K562 (cell line): ENCODE data around the gene TMEM121. TPM values are rescaled to one million over a fixed set of nuclear protein-coding genes. Genes with fewer than 3 reads are reported as not detected.
"Not testable (repeated sequence)": the region's sequence is repeated elsewhere in the genome, so short reads cannot be mapped to it uniquely, and the experiment has no call there.

Experiments used
- ATAC-seq: fragments of 200-7000 bp; cut with Tn5 transposase; 3 replicates; pipeline ENCODE4 v1.9.1; 2020; ENCODE audit warnings: moderate library complexity
- BruUV-seq: library from RNA; stranded (reverse); fragments of 400-500 nt; replicated peaks from 2 replicates; lab custom pipeline; 2021; lab: Mats Ljungman, UMichigan
- CTCF ChIA-PET: fragments of 300-600 bp; formaldehyde crosslinking; extraction: SDS; loops from one replicate; lab custom pipeline; 2021; ENCODE audit warnings: low intra/inter-chr PET ratio; lab: Yijun Ruan, JAX
- POLR2A ChIA-PET: fragments of 300-600, 350-650 bp; sonication (Branson Sonifier 250); formaldehyde crosslinking; extraction: SDS; loops from one replicate; lab custom pipeline; 2021; ENCODE audit warnings: antibody characterized with exemption, inconsistent platforms; lab: Yijun Ruan, JAX
- DNase-seq, 4 experiments: peaks; one replicate each; pipeline versions ENCODE4 v3.0.0 to v3.0.0-alpha.2; 2011 to 2018; ENCODE audit warnings: low spot score in 3 of 4, mixed read lengths in 3 of 4; ENCODE audit errors: extremely low read depth in 1 of 4
- FAIRE-seq: peaks from 2 replicates; lab custom pipeline; 2011; peaks lifted over from hg19 to GRCh38; lab: Jason Lieb, UNC
- H2AFZ ChIP-seq: 2 replicates; pipeline ENCODE4 v1.6.0; 2011; ENCODE audit warnings: low read depth, low read length, control low read depth, inconsistent platforms
- H3K27ac ChIP-seq: fragments of 200-600 bp; 3 replicates; pipeline ENCODE4 v1.8.0; 2011; ENCODE audit warnings: low read depth, mild to moderate bottlenecking, control low read depth, inconsistent platforms, low read length, moderate library complexity, mixed read lengths; ENCODE audit errors: extremely low read depth
- H3K27me3 ChIP-seq, 2 experiments: fragments of 300-600 bp in 1 of 2; 2 replicates in 1 of 2; 3 replicates in 1 of 2; pipeline versions ENCODE4 v1.6.0 to v1.8.0; 2011; ENCODE audit warnings: inconsistent platforms in 2 of 2, low read length in 2 of 2, mild to moderate bottlenecking in 1 of 2, mixed read lengths in 1 of 2, moderate library complexity in 1 of 2; ENCODE audit not compliant: control insufficient read depth in 2 of 2, insufficient read depth in 2 of 2
- H3K36me3 ChIP-seq: fragments of 300-600 bp; 3 replicates; pipeline ENCODE4 v1.8.0; 2011; ENCODE audit warnings: mild to moderate bottlenecking, low read length, inconsistent platforms; ENCODE audit not compliant: control insufficient read depth, insufficient read depth
- H3K4me1 ChIP-seq, 2 experiments: fragments of 200-600 bp in 1 of 2; replicated peaks in 1 of 2; 2 replicates in 1 of 2; 3 replicates in 1 of 2; pipeline versions ENCODE4 v1.5.1 to v1.8.0; 2011; ENCODE audit warnings: inconsistent platforms in 2 of 2, low read length in 2 of 2, mild to moderate bottlenecking in 1 of 2, mixed read lengths in 1 of 2, moderate library complexity in 1 of 2; ENCODE audit not compliant: control insufficient read depth in 2 of 2, insufficient read depth in 2 of 2
- H3K4me2 ChIP-seq: 2 replicates; pipeline ENCODE4 v1.6.1; 2011; ENCODE audit warnings: low read length, control low read depth, inconsistent platforms, mixed read lengths; ENCODE audit not compliant: insufficient read depth
- H3K4me3 ChIP-seq: fragments of 200-600 bp; sonication (generic), shearing (Covaris generic); 2 replicates; pipeline ENCODE4 v1.5.1; 2016; ENCODE audit warnings: control low read depth, inconsistent platforms
- H3K79me2 ChIP-seq: fragments of 200-600 bp; 3 replicates; pipeline ENCODE4 v1.8.0; 2011; ENCODE audit warnings: low read length, inconsistent platforms; ENCODE audit not compliant: control insufficient read depth, insufficient read depth
- H3K9ac ChIP-seq, 2 experiments: 2 replicates each; pipeline versions ENCODE4 v1.6.0 to v1.6.1; 2011; ENCODE audit warnings: low read depth in 2 of 2, low read length in 2 of 2, control low read depth in 1 of 2, inconsistent platforms in 1 of 2, mild to moderate bottlenecking in 1 of 2, mixed read lengths in 1 of 2; ENCODE audit not compliant: insufficient read depth in 1 of 2
- H3K9me1 ChIP-seq: one replicate; pipeline ENCODE4 v1.6.0; 2011; ENCODE audit warnings: inconsistent platforms, mild to moderate bottlenecking, low read length, moderate library complexity; ENCODE audit not compliant: control insufficient read depth, insufficient read depth
- H3K9me3 ChIP-seq: replicated peaks from 2 replicates; pipeline ENCODE4 v1.5.1; 2011; ENCODE audit warnings: low read depth, low read length, inconsistent platforms; ENCODE audit not compliant: control insufficient read depth, insufficient read depth
- H4K20me1 ChIP-seq: replicated peaks from 2 replicates; pipeline ENCODE4 v1.6.1; 2011; ENCODE audit warnings: low read length, inconsistent platforms, mixed read lengths; ENCODE audit not compliant: control insufficient read depth, insufficient read depth
- WGBS: fragments of 100-300 bp; shearing (Covaris generic); methylation state at CpG from one replicate; pipeline ENCODE4 v1.1.6; 2016; ENCODE audit warnings: low coverage, mixed read lengths; ENCODE audit not compliant: insufficient coverage; ENCODE audit errors: missing lambda C conversion rate; 5-methylcytosine and 5-hydroxymethylcytosine counted together
- in situ Hi-C: fragments of 300-500 bp; cut with MboI; formaldehyde crosslinking; loops from 4 replicates; pipeline ENCODE4 v1.15.0; 2018; ENCODE audit warnings: inconsistent platforms, mixed read lengths
- intact Hi-C: fragments of 100-400 bp; cut with micrococcal nuclease; formaldehyde crosslinking; loops from 2 replicates; pipeline ENCODE4 v1.14.2; 2022
- polyA plus RNA-seq, 8 experiments: library from polyadenylated mRNA; depleted of rRNA in 4 of 8; stranded (reverse) in 5 of 8; unstranded in 3 of 8; fragments of >200 nt; fragmentation: Nextera tagmentation in 2 of 8; fragmentation: Illumina TruSeq in 1 of 8; extraction: Ambion mirVana in 2 of 8; extraction: Trizol in 1 of 8; gene quantifications; 2 replicates each; pipeline versions ENCODE4 v1.2.1 to v1.2.3, GENCODE V29; 2011 to 2014; ENCODE audit warnings: inconsistent platforms in 1 of 8, missing spikeins in 1 of 8
- total RNA-seq, 7 experiments: library from RNA; depleted of rRNA in 6 of 7; stranded (reverse); fragments of >200 nt in 6 of 7; fragmentation: Illumina TruSeq in 2 of 7; extraction: Trizol in 2 of 7; gene quantifications; 2 replicates each; pipeline versions ENCODE4 v1.2.1 to v1.2.3, GENCODE V29; 2011 to 2021; ENCODE audit warnings: low replicate concordance in 1 of 7

The TMEM121 gene
- total and polyA plus RNA-seq, 9 of the 15 experiments (the other 6 are each of a cell fraction or from before 2014, with no cell fraction given), result 0.31 to 0.36 TPM; not detected in 7

DNA sequence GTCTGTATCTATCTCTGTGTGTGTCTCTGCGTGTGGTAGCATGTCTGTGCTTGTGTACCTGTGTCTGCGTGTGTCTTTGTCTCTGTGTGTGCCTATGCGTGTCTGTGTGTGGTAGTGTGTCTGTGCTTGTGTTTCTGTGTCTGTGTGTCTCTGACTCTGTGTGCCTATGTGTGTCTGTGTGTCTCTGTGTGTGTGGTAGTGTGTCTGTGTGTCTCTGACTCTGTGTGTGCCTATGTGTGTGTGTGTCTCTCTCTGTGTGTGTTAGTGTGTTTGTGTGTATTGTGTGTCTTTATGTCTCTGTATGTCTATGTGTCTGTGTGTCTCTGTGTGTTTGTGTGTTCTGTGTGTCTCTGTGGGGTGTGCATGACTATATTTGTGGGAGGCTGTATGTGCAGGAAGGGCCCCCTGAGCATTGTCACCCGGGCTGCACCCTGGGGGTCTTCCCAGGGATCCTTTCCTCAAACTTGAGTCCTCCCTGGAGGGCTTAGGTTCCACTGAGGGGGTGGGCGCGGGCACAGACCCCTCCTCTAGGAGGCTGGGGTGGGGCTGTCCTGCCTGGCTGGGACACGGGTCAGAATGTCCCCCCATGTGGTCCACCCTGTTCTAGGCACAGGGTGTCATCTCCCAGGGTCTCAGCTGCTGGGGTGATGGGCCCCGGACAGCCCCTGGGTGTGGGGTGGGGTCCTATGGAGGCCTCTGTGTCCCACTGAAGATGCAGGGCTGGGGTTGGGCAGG is 39.0 kb downstream of the TMEM121 start:
- H3K9me3 ChIP-seq, BruUV-seq, H2AFZ ChIP-seq, CTCF ChIA-PET, H3K9me1 ChIP-seq, H3K79me2 ChIP-seq, FAIRE-seq, intact Hi-C loops, in situ Hi-C loops, POLR2A ChIA-PET, H3K27ac ChIP-seq, DNase-seq, H3K27me3 ChIP-seq, H3K36me3 ChIP-seq, H3K4me3 ChIP-seq, H3K4me1 ChIP-seq, ATAC-seq, H3K4me2 ChIP-seq, H4K20me1 ChIP-seq, H3K9ac ChIP-seq: not testable (repeated sequence)
- 17% methylated on average over 2 of the region's 8 CpGs for WGBS

DNA sequence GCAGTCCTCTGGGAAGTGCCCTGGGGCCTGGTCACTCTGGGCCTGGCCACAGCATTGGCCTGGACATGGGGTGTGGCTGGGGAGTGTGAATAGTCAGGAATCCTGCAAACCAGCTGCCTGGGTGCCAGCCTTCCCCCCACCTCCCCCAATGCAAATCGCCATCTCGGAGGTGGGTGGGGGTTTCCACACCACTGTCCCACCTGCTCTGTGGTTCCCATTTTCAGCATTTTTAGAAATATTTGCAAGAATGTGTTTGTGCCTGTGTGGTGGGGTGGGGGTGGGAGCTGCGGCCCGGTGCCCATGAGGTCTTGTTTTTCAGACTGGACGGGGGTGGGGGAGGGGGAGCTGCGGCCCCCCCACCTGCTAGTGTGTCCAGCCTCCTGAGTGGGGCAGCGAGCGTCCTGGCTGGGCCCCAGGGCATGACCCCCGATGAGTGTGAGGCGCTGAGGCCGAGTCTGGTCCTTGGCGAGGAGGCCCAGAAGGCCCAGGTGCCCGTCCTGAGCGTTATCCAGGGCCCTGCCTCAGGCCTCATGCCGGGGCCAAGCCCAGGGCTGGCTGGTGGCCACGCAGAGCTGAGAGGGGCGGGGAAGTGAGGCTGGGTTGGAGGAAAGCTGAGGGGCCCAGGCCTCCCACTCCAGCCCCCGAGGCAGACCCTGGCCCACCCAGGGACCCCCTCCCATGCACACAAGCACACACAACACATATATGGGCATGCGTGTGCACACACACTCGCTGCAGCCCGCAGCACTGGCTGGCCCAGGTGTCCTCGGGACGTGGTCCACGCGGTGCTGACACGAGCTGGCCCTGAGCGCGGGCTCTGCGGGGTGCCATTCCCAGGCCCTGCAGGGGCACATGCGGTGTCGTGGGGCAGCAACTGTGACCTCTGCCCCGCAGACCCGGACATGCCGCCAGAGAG is 40.1 kb downstream of the TMEM121 start:
- intact Hi-C loops, FAIRE-seq, H3K4me1 ChIP-seq, H3K4me3 ChIP-seq, DNase-seq, BruUV-seq, H3K36me3 ChIP-seq, H3K9me3 ChIP-seq, POLR2A ChIA-PET, H3K79me2 ChIP-seq, H3K9ac ChIP-seq, ATAC-seq, H3K9me1 ChIP-seq, H3K27me3 ChIP-seq, H3K4me2 ChIP-seq, in situ Hi-C loops, H2AFZ ChIP-seq, CTCF ChIA-PET, H3K27ac ChIP-seq, H4K20me1 ChIP-seq: not testable (repeated sequence)
- no CpG with 5 or more reads among the region's 34 CpGs for WGBS

DNA sequence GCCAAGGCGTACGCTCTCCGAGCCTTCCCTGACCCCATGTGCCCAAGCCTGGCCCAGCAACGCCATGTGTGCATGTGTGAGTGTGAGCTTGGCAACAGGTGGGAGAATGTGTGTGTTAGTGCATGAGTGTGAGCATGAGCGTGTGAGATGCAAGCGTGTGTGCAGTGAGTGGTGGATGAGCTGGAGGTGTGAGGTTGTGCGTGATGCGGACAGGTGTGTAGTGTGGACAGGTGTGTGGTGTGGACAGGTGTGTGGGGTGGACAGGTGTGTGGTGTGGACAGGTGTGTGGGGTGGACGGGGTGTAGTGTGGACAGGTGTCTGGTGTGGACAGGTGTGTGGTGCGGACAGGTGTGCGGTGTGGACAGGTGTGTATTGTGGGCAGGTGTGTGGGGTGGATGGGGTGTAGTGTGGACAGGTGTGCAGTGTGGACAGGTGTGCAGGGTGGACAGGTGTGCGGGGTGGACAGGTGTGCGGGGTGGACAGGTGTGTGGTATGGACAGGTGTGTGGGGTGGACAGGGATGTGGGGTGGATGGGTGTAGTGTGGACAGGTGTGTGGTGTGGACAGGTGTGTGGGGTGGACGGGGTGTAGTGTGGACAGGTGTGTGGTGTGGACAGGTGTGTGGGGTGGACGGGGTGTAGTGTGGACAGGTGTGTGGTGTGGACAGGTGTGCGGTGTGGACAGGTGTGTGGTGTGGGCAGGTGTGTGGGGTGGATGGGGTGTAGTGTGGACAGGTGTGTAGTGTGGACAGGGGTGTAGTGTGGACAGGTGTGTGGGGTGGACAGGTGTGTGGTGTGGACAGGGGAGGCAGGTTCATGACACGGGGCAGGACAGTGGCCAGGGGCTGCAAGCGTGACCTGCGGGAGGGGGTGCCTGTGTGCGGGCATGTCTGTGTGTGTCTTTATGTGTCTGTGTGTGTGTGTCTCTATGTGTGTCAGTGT is 41.1 kb downstream of the TMEM121 start:
- H3K4me2 ChIP-seq, H3K79me2 ChIP-seq, H3K27ac ChIP-seq, H3K27me3 ChIP-seq, H3K4me3 ChIP-seq, BruUV-seq, POLR2A ChIA-PET, in situ Hi-C loops, FAIRE-seq, H3K36me3 ChIP-seq, DNase-seq, CTCF ChIA-PET, ATAC-seq, H3K9ac ChIP-seq, H4K20me1 ChIP-seq, H3K4me1 ChIP-seq, H3K9me3 ChIP-seq, H3K9me1 ChIP-seq, H2AFZ ChIP-seq, intact Hi-C loops: not testable (repeated sequence)
- 62% methylated on average over 8 of the region's 20 CpGs for WGBS
